Mammary epithelial cell (primary cell): Measurements from ENCODE around the gene KREMEN2.

Experiments
- CTCF ChIP-seq, 2 donors: IDR thresholded peaks in 1 of 2; conservative IDR thresholded peaks in 1 of 2; 2 replicates each; pipeline ENCODE4 v1.5.1; 2011 to 2012; ENCODE audit warnings: inconsistent platforms in 2 of 2, low read length in 2 of 2, mild to moderate bottlenecking in 2 of 2, control low read depth in 1 of 2, low read depth in 1 of 2; ENCODE audit not compliant: insufficient read depth in 1 of 2; ENCODE audit errors: extremely low read depth in 1 of 2
- EZH2 ChIP-seq: IDR thresholded peaks from 2 replicates; pipeline ENCODE4 v1.6.1; 2012; ENCODE audit warnings: low read length, inconsistent platforms, borderline replicate concordance

DNA sequence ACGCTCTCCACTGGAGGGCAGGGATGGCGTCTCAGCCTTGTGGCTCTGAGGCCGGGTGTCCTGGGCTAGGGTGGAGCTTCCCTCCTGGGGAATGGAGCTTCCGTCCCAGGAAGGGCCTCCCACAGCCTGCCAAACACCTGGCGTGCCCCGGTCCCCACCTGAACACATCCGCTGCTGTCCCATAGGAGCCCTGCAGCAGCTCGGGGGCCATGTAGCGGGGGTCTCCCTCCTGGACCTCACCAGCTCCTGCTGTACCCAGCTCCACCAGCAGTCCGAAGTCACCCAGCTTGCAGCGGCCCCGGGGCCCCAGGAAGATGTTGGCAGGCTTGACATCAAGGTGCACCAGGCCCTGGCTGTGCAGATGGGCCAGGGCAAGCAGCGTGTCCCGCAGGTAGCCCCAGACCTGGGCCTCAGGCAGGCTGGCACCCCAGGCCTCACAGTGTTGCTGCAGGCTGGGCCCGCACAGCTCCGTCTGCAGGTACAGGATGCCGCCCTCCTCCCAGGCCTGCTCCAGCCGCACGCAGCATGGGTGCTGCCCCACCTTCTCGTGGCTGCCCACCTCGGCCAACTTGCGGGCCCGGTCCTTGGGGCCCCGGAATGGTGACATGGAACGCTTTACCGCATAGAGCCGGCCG lies 11.2 kb downstream of the KREMEN2 start:
- no peak for TF ChIP-seq CTCF (conservative IDR thresholded peaks at IDR 0.05 in 1 of 2, IDR thresholded peaks at IDR 0.05 in 1 of 2; ENCODE audit: extremely low read depth in 1 of 2, insufficient read depth in 1 of 2, low read depth in 1 of 2, low read length in 2 of 2)
- TF ChIP-seq EZH2 = no peak
